PFSK-1 (cell line): Measurements from ENCODE around the gene NMT2.
A peak's percentile ranks its signal among the peaks of the same experiment; 100 is the strongest.

Experiments
- FOXP2 ChIP-seq: optimal IDR thresholded peaks from 2 replicates; pipeline ENCODE3; 2011; ENCODE audit warnings: borderline replicate concordance, control low read depth, inconsistent platforms; ENCODE audit not compliant: insufficient read depth; ENCODE audit errors: extremely low read length, extremely low read depth
- POLR2AphosphoS5 ChIP-seq: IDR thresholded peaks from 2 replicates; pipeline ENCODE4 v1.6.1; 2012; ENCODE audit warnings: low read depth, mild to moderate bottlenecking, control low read depth, low read length, moderate library complexity
- REST ChIP-seq, 2 experiments: IDR thresholded peaks; 2 replicates each; pipeline versions ENCODE4 v1.6.1 to v1.8.0; 2011 to 2012; ENCODE audit warnings: low read depth in 2 of 2, low read length in 2 of 2, control low read depth in 1 of 2, inconsistent platforms in 1 of 2, mild to moderate bottlenecking in 1 of 2, moderate library complexity in 1 of 2; ENCODE audit not compliant: insufficient read depth in 1 of 2
- SIN3A ChIP-seq: IDR thresholded peaks from 2 replicates; pipeline ENCODE4 v1.6.1; 2012; ENCODE audit warnings: mild to moderate bottlenecking, low read length, moderate library complexity, borderline replicate concordance; ENCODE audit not compliant: insufficient read depth
- TAF1 ChIP-seq: IDR thresholded peaks from 2 replicates; pipeline ENCODE4 v1.6.1; 2012; ENCODE audit warnings: low read length, control low read depth, borderline replicate concordance; ENCODE audit not compliant: insufficient read depth

The NMT2 gene

GRCh38 chr10:15088428-15089261 lies 79.8 kb downstream of the NMT2 start, which contains the start of gene ACBD7:
Gene ACBD7, minus strand, starts transcription at chr10:15088776. Its CDS starts 48 bp downstream, at chr10:15088728.
- TF ChIP-seq REST (IDR thresholded peaks at IDR 0.05; ENCODE audit: insufficient read depth in 1 of 2, low read depth in 2 of 2, low read length in 2 of 2) (no peak), FOXP2 (no peak), SIN3A (peak; percentile 57; the same call in 1 of the 2 replicates), POLR2AphosphoS5 (no peak), TAF1 (no peak)

- TF ChIP-seq POLR2AphosphoS5 = peak; percentile 22; the same call in 1 of the 2 replicates
- no peak for TF ChIP-seq REST (IDR thresholded peaks at IDR 0.05; ENCODE audit: insufficient read depth in 1 of 2, low read depth in 2 of 2, low read length in 2 of 2)
Measured at GRCh38 chr10:15084502-15084922, 84.0 kb downstream of the NMT2 start.

GRCh38 chr10:15083674-15084501 lies 84.6 kb downstream of the NMT2 start:
- TF ChIP-seq REST (IDR thresholded peaks at IDR 0.05; ENCODE audit: insufficient read depth in 1 of 2, low read depth in 2 of 2, low read length in 2 of 2) (no peak), TAF1 (no peak), SIN3A (no peak), FOXP2 (no peak), POLR2AphosphoS5 (no peak)

GRCh38 chr10:15075421-15075820 lies 93.1 kb downstream of the NMT2 start:
- TF ChIP-seq FOXP2 (no peak), POLR2AphosphoS5 (no peak), TAF1 (no peak), REST (IDR thresholded peaks at IDR 0.05; ENCODE audit: insufficient read depth in 1 of 2, low read depth in 2 of 2, low read length in 2 of 2) (no peak), SIN3A (no peak)
